ENCODE measurements around the gene TMEM201.
A peak's percentile ranks its signal among the peaks of the same experiment; 100 is the strongest.
"Not testable (repeated sequence)": the region's sequence is repeated elsewhere in the genome, so short reads cannot be mapped to it uniquely, and the experiment has no call there.

Gene TMEM201

DNA sequence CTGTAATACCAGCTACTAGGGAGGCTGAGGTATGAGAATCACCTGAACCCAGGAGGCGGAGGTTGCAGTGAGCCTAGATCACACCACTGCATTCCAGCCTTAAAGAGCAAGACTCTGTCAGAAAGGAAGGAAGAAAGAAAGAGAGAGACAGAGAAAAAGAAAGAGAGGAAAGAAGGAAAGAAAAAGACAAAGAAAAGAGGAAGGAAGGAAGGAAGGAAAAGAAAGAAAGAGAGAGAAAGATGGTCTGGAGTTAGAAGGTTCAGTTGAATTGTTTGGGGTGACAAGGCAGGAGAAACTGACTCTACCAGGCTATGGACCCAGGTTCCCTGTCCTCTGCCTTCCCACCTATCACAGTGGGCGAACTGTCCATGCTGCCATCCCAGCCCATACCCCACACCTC is 35.4 kb downstream of the TMEM201 start:
- DNase-seq = no peak

DNA sequence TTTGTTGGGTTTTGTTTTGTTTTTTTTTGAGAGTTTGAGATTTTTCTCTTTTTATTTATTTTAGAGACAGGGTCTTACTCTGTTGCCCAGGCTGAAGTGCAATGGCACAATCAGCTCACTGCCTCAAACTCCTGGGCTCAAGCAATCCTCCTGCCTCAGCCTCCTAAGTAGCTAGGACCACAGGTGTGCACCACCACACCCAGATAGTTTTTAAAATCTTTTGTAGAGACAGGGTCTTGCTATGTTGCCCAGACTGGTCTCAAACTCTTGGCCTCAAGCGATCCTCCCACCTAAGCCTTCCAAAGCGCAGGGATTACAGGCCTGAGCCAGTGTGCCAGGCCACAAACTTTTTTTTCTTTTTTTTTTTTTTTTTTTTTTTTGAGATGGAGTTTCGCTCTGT is 36.3 kb downstream of the TMEM201 start:
- not testable (repeated sequence) for DNase-seq

DNA sequence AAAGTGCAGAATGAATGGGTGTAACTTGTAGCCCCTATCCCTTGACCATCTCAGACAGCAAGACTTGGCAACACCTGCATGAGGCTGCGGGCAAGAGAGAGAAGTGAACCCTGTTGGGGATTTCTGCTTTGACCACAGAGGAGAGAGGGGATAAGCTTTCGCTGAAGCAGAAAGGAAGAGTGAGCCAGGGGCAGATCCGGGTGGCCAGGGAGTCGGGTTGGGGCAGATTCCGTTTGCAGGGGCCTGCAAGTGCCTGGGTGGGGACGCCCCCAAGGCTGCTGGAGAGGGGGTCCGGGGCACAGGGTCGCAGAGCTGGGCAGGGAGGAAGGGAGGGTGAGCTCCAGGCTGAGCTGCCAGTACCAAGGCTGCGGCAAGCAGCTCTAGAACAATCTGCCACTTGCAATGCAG is 37.5 kb downstream of the TMEM201 start:
- no peak for DNase-seq

DNA sequence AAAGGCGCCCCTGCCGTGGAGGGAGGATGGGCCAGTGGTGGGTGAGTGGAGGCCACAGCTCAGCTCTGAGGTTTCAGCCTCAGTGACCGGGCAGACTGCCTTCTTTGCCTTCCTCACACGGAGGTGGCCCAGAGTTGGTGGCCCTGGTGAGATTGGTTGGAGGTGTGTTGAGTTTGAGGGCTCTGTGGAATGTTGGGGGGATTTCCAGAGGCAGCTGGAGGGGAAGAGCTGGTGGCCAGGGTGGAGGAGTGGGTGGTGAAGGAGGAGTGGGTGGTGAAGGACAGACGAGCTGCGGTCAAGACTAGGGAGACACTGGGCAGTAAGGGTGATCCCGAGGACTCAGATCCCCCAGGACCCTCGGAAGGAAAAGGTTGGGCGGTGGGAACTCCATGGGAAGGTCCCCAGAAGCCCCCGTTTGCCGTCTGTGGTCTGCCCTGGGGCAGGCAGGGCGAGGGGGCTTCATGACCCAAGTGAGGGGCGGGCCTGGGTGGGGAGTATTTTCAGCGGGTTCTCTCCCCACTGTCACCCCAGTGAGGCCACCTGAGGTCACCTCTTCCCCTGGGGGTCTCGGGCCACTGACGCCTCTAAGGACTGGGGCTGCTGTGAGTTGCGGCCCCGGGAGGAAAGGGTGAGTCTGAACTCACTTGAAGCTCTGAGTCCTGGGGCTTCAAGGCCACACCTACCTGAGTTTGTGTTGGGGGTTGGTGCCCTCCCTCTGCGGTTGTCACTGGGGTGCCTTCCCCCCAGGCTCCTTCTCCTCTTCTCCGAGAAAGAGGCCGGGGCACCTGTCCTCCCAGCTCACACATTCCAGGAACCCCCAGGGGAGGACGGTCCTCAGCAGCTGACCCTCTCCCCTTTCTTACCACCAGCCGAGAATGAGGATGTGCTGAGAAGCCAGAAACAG is 40.1 kb downstream of the TMEM201 start:
- peak; percentile 42 for DNase-seq

DNA sequence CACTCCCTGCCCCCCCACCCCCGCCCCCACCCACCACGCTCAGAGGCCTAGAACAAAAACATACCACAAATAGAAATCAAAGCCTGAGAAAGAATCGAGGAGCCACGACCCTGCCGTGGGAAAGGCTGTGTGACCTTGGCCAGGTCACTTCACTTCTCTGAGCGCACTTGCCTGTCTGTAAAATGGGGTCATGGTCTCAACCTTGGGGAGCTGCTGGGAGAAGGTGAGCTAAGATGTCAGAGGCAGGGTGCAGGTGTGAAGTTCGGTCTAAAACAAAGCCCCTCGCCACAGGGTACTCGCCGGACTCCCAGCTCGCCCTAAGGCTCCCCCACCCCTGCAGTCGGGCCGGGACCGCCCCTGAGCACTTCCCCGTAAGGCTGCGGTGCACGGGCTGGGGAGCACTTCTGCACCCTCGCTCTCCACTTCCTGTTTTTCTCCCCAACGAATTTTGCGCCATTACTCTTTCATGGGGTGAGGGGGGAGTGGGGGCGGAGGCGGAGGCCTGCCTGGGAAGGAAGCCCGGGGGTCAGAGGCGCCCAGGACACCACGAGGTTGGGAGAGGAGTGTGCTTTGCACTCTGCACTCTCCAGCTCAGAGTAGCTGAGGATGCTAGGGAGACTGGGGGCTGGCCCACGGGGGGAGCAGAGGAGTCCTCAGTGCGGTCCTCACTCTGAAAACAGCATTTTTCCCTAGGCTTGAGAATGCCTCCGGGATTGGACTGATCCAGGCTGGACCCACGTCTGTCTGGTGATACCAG is 40.9 kb downstream of the TMEM201 start:
- DNase-seq = peak; percentile 46

DNA sequence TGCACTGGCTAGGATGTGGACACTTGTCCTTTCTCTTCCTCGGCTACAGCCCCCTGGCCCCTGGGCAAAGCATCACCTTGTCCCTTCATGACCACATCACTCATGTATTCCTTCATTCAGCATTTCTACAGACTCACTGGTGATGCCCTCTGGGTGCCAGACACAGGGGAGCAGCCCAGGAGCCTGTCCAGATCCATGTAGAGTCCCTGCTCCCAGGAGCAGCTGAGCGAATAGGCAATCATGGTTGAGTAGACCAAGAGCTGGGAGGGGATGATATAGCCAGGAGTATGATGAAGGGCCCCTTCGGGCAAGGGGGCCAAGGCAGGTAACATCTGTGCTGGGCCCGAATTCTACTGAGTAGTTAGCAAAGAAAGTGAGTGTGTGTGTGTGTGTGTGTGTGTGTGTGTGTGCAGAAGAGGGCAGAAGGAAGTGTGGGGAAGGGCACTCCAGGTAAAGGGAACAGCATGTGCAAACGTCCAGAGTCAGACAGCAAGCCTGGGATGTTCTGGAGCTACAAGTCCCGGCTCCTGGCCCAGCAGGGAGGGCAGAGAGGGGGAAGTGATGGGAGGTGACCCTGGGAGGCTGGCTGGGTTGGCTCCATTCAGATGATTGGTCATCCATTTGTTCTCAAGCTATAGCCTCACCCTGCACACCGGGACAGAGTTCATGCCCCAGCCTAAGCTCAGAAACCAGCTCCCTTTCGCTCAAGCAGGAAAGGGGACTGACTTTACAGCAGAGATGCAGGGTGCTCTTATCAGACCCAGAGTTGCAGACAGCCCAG is 41.8 kb downstream of the TMEM201 start:
- DNase-seq = no peak

DNA sequence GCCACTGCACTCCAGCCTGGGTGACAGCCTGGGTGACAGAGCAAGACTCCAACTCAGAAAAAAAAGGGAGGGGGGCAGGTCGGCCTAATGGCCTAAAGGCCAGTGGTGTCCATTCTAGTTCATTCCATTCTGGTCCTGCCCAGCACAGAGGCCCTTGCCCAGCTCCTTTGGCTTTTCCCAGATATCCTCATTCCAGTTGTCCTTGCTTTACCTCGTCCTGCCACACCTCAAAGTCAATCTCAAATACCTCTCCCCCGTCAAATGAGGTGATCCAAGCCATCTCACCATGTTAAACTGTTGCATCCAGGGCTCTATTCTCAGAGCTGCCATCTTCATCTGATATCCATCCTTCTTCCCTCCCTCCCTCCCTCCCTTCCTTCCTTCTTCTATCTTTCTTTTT is 42.9 kb downstream of the TMEM201 start:
- no peak for DNase-seq

DNA sequence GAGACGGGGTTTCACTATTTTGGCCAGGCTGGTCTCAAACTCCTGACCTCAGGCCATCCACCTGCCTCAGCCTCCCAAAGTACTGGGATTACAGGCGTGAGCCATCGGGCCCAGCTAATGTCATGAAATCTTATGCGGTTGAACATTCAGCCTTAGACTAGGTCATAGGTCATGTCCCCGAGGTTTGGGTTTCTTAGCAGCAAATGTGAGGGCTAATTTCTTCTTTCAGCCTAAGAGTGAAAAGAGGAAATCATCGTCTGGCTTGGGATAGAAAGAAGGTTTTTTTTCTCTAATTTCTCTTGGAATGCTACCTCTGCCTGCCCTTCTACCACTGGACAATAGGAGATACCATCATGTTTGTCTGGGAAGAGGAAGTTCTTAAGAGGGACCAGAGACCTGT is 44.8 kb downstream of the TMEM201 start:
- no peak for DNase-seq

DNA sequence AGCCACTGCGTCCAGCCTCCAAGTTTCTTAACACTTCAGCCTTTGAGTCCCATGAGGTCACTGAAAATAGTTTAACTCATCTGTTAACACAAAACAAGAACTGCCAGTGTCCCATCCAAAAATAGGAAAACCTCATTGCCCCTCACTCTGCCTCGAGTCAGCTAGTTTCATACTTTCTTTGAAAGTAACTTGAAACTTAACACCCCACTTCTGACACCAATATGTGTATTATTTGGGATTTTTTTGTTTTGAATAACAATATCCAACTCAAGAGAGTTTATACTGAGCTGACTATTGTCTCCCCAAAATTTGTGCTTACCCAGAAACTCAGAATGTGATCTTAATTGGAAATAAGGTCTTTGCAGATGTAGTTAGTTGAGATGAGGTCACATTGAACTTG is 45.9 kb downstream of the TMEM201 start:
- no peak for DNase-seq

DNA sequence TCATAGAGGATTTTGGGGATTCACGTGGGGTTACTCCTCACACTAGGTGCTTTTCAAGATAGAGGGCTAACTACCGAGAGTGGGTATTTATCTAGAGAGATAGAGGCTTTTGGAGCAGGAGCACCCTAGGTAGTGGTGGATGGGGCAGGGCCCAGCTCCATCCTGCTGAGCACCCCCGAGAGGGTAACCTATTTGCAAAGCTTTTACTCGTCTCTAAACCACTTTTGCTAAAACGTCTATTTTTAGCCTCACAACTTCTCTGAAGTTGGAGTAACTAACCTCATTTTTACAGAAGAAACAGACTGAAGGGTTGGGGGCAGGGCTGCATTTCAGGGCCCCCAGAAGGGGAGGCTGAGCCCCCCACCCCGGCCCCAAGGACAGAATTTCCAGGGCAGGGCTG is 50.5 kb downstream of the TMEM201 start:
- DNase-seq = no peak

DNA sequence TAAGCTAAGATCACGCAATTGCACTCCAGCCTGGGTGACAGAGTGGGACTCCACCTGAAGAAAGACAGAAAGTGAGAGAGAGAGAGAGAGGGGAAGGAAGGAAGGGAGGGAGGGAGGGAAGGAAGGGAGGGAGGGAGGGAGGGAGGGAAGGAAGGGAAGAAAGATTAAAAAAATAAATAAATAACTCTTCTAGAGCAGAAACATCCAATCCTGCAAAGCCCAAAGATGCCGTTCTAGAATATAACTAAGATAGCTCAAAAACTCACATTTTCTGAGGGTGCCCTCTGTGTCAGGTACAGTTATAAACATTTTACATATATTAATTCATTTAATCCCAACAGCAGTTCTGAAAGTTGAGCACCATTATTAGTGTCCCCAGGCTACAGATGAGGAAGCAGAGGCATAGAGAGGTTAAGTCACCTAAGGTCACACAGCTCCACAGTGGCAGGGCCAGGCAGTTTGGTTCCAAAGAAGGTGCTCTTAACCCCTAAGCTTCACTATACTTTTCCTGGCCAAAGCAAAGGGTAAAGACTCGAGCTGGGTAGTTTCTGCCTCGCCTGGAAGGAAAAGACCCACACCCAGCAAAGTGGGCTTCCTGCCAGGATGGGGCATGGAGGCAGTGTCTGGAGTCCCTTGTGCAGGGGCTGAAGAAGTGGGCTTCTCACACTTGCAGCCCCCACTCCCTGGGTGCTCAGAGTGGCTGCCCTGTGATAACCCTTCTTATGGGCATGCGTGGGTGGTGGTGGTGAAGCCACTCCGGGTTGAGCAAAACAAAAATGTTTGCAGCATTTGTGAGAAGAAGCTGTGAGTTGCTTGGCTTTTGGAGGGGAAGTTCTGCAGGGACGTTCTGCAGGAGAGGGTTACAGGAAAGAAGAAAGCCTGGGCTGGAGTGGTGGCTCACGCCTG is 54.9 kb downstream of the TMEM201 start:
- DNase-seq = no peak

DNA sequence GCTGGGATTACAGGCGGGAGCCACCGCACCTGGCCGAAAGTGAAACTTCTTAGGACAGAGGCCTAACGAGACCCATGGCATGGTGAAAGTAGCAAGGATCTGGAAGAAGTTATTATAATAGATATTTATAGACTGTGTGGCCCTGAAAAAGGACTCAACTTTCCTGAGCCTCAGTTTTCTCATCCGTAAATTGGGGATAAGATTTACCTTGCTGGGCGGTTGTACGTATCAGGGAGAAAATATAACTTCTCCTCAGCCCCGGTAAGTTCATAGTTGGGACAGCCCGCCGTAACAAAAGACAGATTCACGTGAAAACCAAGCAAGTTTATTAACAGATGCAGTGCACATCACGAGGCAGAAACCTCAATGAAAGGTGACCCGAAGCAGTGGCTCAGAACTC is 57.3 kb downstream of the TMEM201 start:
- DNase-seq = no peak

DNA sequence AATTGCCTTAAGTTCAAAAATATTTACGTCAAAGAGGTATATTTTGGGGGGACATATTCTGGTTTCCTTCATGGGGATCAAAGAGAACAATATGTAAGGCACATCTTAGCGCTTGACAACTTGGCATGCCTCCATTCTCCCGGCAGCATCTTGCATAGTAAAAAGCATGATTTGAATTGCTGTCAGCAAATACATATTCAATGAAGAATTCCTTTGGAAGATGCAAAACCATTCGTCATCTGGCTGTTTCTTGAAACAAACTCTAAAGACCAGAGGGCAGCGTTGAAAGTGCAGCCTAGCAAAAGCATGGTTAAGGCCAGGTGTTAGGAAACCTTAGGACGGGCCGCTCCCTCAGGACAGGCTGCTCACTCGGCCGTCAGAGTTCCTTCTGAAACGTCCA is 59.5 kb downstream of the TMEM201 start:
- no peak for DNase-seq

DNA sequence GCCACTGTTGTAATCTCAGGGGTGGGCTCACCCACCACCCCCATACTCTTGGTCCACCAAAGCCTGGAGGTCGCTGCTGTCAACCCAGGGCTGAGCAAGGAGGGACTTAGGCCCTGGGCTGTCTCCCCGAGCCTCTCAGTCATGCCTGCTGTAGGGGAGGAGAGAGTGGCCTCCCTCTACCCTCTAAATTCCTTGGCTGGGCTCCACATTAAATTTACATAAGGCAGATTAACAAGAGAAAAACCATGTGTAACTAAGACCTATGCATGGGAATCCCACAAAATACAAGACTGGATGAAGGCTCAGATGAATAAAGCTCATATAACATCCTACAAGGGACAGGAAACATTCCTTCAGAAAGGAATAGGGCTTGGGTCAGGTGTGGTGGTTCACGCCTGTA is 61.1 kb downstream of the TMEM201 start:
- DNase-seq = no peak

DNA sequence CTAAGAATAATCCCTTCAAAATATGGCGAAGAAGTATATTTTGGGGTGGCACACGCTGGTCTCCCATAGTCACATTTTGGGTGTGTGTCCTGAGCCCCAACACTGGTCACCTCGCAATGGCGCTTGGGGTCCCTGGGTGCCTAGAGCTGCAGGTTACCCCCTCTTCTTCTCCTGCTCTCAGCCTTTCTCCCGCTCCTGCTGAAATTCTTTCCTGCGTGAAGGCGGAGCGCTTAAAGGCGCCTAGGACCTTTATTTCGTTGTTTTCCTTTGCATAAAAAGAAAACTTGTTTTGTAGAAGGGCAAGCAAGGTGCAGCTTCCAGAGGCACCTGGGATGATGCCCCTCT is 62.5 kb downstream of the TMEM201 start:
- DNase-seq = no peak

DNA sequence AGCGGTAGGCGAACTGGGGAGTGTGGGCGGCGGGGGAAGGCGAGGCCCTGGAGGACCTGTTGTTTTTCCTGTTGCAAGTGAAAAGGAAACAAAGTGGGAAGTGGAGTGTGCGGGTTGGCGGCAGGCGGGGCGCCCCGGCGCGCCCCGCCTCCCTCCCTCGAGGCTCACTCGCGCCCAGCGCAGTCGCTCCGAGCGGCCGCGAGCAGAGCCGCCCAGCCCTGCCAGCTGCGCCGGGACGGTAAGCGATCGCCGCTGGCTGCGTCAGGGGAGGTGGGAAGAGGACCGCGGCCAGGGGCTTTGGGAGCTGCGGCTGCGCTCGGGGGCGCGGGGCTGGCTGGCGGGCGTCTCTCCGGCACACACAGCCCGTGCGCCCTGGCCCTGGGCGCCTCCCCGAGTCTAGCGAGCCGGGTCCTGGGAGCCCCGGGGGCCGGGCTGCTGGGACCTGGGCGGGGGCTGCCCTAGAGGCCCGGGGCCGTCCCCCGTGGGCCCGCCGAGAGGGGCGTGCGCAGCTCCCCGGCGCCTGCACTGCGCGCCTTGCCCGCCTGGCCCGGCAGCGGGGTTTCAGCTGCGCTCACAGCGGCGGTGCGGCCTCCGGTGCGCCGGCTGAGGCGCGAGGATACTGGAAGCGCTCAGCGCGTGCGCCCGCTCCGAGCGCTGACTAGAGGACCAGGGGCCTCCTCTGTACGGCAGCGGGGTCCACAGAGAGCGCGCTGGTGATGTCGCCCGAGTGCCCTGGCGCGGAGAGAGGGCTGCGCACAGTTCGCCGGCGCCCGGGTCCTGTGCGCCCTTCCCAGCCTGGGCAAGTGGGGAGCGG is 63.1 kb downstream of the TMEM201 start, which contains the start of gene PIK3CD:
TSS of gene PIK3CD (plus strand) at position 167 of the 814 bp plus-strand sequence. CDS start 58,725 bp downstream, outside the sequence.
- no peak for DNase-seq

DNA sequence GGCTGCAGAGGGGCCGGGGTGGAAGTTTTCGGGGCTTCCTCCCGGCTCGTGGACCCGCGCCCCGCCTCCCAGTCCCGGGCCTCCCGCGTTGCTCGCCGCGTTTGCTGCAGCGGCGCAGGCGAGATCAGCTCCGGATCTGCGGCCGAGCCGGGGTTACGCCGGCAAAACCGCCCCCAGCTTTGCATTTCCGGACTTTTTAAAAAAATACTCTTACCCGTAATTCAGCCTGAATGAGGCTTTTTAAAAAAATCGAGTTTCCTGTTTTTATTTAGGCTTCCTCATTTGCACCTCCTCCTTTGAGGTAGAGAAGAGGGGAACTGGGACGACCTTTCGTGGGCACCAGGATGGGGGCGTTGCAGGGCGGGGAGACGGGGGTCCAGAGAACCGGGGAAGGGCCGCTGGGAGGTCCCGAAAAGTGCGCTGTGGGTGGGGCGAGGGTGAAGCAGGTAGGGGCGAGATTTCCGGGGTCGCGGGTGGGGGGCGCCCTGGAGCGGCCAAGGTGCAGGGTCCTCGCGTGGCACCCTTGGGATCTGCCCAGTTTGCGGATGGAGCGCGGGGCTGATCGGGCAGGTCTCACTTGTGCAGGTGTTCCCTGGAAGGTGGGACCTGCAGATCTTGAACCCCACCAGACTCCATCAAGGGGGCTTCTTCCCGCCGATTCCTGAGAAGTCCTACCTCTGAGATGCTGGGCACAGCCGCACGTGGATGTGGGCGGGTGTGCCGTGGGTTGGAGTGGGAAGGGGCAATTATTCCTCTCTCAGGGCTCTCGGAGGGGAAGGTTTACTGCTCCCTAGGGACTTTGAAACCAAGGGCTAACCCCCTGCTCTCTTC is 63.9 kb downstream of the TMEM201 start:
- DNase-seq = no peak

DNA sequence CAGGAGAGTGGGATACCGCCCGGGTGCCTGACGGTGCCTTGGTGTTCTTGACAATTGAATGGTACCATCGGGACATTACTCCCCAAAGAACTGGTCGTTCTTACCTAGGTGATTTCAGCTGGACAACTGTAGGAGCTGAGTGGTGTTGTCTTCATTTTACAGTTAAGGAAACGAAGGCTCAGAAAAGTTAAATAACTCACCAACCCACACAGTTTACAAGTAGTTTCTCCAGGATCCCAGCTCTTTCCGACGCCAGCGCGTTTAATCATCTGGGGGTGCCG is 64.4 kb downstream of the TMEM201 start:
- no peak for DNase-seq

DNA sequence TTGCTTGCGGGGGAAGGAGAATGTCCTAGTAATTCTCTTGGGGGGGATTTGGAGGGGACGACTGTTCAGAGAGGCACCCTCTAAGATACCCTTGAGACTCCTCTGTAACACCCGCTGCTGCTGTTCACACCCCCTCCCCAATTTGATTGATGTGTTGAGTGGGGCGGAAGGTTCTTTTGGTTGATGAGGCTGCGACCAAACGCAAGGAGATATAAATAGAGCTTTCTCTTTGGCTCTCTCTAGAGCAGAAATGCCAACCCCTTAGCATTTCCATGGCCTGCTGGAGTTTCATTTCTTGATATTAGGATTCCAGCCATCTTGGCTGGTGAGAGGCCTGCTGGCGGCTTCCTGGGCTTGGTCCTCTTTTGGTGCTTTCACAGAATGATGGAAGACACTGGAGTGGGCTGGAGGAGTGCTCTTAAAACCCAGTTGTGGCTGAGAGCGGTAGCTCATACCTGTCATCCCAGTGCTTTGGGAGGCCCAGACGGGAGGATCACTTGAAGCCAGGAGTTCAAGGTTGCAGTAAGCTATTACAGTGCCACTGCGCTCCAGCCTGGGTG is 64.9 kb downstream of the TMEM201 start:
- peak; percentile 23 for DNase-seq
